SKM-1 (cell line): ENCODE results near the gene RAD18.

Experiments used
- DNase-seq: peaks from one replicate; lab custom pipeline; 2025; ENCODE audit not compliant: unreplicated experiment; lab: John Stamatoyannopoulos, UW

The RAD18 gene

GRCh38 chr3:8966150-8966819, 3.0 kb upstream of the RAD18 start:
- DNase-seq: no peak

GRCh38 chr3:8964436-8965370, 1.4 kb upstream of the RAD18 start:
- no peak for DNase-seq

GRCh38 chr3:8962226-8962861, 928 bp downstream of the RAD18 start:
- DNase-seq: no peak

GRCh38 chr3:8959668-8960067, 3.6 kb downstream of the RAD18 start:
- DNase-seq: no peak

GRCh38 chr3:8954938-8955763, 8.1 kb downstream of the RAD18 start:
- DNase-seq: no peak

- no peak for DNase-seq
These were observed 10.0 kb downstream of the RAD18 start for GRCh38 chr3:8953313-8953712.

GRCh38 chr3:8952130-8952529, 11.1 kb downstream of the RAD18 start:
- no peak for DNase-seq

- no peak for DNase-seq
These were observed 17.2 kb downstream of the RAD18 start for GRCh38 chr3:8945890-8946600.

- DNase-seq: no peak
These were observed 20.4 kb downstream of the RAD18 start for GRCh38 chr3:8942746-8943488.

- DNase-seq: no peak
These were observed 21.2 kb downstream of the RAD18 start for GRCh38 chr3:8942115-8942514.

- DNase-seq: peak; percentile 26
These were observed 25.3 kb downstream of the RAD18 start for GRCh38 chr3:8938021-8938420.

- DNase-seq: no peak
These were observed 25.9 kb downstream of the RAD18 start for GRCh38 chr3:8937064-8938020.

- DNase-seq: no peak
These were observed 30.8 kb downstream of the RAD18 start for GRCh38 chr3:8932507-8932906.

GRCh38 chr3:8931342-8931741, 31.9 kb downstream of the RAD18 start:
- no peak for DNase-seq

- no peak for DNase-seq
These were observed 33.4 kb downstream of the RAD18 start for GRCh38 chr3:8929860-8930259.

- DNase-seq: no peak
These were observed 48.8 kb downstream of the RAD18 start for GRCh38 chr3:8914491-8914890.

- no peak for DNase-seq
These were observed 51.5 kb downstream of the RAD18 start for GRCh38 chr3:8911781-8912180.

- no peak for DNase-seq
These were observed 54.1 kb downstream of the RAD18 start for GRCh38 chr3:8909160-8909559.

GRCh38 chr3:8903191-8903590, 60.1 kb downstream of the RAD18 start:
- DNase-seq: no peak
